ENCODE results near the gene ADCY6. TPM values are rescaled to one million over a fixed set of nuclear protein-coding genes. Genes with fewer than 3 reads are reported as not detected.

The ADCY6 gene
- polyA plus RNA-seq = 11.9 to 22.8 TPM (median 13.2 TPM) in 3 replicates
- polyA plus RNA-seq (2011; ENCODE audit: low read depth) = 3.7 TPM
- polyA plus RNA-seq (2011; cell fraction: cytosol; rRNA removed) = 6.5 and 8.2 TPM in 2 replicates
- 75.4 and 92.5 TPM in 2 replicates for polyA plus RNA-seq (2011; cell fraction: nucleus; rRNA removed)
- polyA plus RNA-seq (2012; ENCODE audit: low replicate concordance) = 10.8 and 11.2 TPM in 2 replicates
- 22.8 to 33.8 TPM (median 32.9 TPM) in 3 replicates for polyA minus RNA-seq
- 19.2 TPM for polyA minus RNA-seq (2011; cell fraction: cytosol; rRNA and poly(A)+ RNA removed)
- polyA minus RNA-seq (2011; cell fraction: nucleus; rRNA and poly(A)+ RNA removed) = 75.7 and 81.7 TPM in 2 replicates

DNA sequence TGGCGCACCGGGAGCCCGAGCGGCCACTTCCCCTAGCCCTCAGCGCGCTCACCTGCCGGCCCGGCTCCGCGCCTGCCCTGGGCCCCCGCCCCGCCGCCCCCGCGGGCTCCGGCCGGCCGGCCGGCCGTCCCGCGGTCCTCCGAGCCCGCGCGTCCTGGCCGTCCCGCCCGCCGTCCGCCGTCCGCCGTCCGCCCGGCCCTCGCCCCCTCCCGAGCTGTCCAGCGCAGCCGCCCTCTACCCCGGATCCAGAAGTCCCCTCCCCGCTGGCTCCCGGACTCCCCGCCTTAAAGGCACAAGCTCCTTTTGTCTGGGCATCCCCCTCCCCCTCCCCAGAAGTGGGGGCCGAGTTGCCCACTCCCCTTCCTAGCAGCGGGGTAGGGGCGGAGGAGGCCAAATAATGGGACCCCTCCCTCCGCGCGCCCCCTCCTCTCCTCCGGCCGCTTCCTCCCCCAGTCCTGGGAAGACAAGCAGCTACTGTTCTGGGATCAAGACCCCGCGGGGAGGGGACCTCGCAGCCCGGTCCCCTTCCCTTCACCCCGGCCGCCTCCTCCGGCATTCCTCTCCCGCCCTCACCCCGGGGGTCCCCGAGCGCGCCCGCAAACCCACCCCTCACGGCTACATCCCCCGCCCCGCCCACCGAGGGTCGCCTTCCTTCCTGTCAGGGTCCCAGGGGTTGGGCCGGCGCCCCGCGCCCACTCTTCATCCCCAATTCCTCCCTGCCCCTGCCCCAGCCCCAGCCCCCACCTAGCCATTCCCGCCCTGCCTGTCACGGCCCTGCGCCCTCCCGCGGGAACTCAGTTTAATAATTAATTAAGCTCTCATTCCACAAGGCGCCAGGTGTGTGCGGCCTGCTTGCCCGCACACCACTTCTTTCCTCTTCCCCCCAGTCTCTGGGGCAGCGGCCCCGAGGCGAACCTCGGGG lies at the start of gene ADCY6:
ADCY6 (minus strand) TSS at position 236 of the 922 bp plus-strand sequence. CDS start 5,655 bp downstream, outside the sequence.
- Histone ChIP-seq H3K4me2 (ENCODE audit: control insufficient read depth, extremely low read depth, insufficient read depth, low read depth, low read length) (peak within 1 kb of the TSS; percentile 88), H2AFZ (ENCODE audit: control insufficient read depth, low read length) (peak within 1 kb of the TSS; percentile 78), H4K20me1 (ENCODE audit: control insufficient read depth, extremely low read depth, insufficient read depth, low read length) (no peaks in the 10 kb centered on the region), H3K9me3 (ENCODE audit: control insufficient read depth, low read depth, low read length) (no peaks in the 10 kb centered on the region), H3K9me1 (ENCODE audit: control insufficient read depth, extremely low read depth, insufficient read depth, low read length) (no peaks in the 10 kb centered on the region), H3K36me3 (ENCODE audit: control insufficient read depth in 2 of 2, extremely low read depth in 1 of 2, insufficient read depth in 2 of 2, low read length in 2 of 2) (no peaks in the 10 kb centered on the region), H3K9ac (ENCODE audit: control insufficient read depth, extremely low read depth, insufficient read depth, low read length) (peak within 1 kb of the TSS; percentile 72), H3K27me3 (ENCODE audit: control insufficient read depth, extremely low read depth, insufficient read depth, low read length) (no peaks in the 10 kb centered on the region), H3K4me3 (ENCODE audit: control insufficient read depth in 2 of 3, extremely low read depth in 1 of 3, insufficient read depth in 2 of 3, low read depth in 1 of 3, low read length in 3 of 3) (peak within 1 kb of the TSS; percentile 71 to 88 (median 86)), H3K79me2 (ENCODE audit: control insufficient read depth, insufficient read depth, low read length) (peaks cover 6% of the 10 kb centered on the region), H3K27ac (ENCODE audit: control insufficient read depth, insufficient read depth, low read length) (peak within 1 kb of the TSS; percentile 56), H3K4me1 (ENCODE audit: control insufficient read depth, extremely low read depth, insufficient read depth, low read length) (peaks cover 13% of the 10 kb centered on the region)
- dilution Hi-C loops (cut with MboI; ENCODE audit: extremely low pct_ligation_motif_present, low sequenced_read_pairs) = no loop called here
- no peak for FAIRE-seq
- DNase-seq (ENCODE audit: low read depth, low spot score) = no peak
- TF ChIP-seq, protein P1, sequence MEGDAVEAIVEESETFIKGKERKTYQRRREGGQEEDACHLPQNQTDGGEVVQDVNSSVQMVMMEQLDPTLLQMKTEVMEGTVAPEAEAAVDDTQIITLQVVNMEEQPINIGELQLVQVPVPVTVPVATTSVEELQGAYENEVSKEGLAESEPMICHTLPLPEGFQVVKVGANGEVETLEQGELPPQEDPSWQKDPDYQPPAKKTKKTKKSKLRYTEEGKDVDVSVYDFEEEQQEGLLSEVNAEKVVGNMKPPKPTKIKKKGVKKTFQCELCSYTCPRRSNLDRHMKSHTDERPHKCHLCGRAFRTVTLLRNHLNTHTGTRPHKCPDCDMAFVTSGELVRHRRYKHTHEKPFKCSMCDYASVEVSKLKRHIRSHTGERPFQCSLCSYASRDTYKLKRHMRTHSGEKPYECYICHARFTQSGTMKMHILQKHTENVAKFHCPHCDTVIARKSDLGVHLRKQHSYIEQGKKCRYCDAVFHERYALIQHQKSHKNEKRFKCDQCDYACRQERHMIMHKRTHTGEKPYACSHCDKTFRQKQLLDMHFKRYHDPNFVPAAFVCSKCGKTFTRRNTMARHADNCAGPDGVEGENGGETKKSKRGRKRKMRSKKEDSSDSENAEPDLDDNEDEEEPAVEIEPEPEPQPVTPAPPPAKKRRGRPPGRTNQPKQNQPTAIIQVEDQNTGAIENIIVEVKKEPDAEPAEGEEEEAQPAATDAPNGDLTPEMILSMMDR (optimal IDR thresholded peaks at IDR 0.05 in 1 of 3, IDR thresholded peaks at IDR 0.05 in 1 of 3, conservative IDR thresholded peaks at IDR 0.05 in 1 of 3; ENCODE audit: extremely low read depth in 1 of 3, insufficient read depth in 2 of 3, low read length in 3 of 3) = peak in 1 of 3 experiments; percentile 20
- TF ChIP-seq EZH2 (IDR thresholded peaks at IDR 0.05; ENCODE audit: low read length) = no peak

- Histone ChIP-seq H3K4me2 (ENCODE audit: control insufficient read depth, extremely low read depth, insufficient read depth, low read depth, low read length) (no peak overlapping the region), H3K27me3 (ENCODE audit: control insufficient read depth, extremely low read depth, insufficient read depth, low read length) (no peaks in the 10 kb centered on the region), H3K36me3 (ENCODE audit: control insufficient read depth in 2 of 2, extremely low read depth in 1 of 2, insufficient read depth in 2 of 2, low read length in 2 of 2) (peaks cover 38 to 45% of the 10 kb centered on the region in 2 experiments), H3K4me1 (ENCODE audit: control insufficient read depth, extremely low read depth, insufficient read depth, low read length) (no peaks in the 10 kb centered on the region), H3K27ac (ENCODE audit: control insufficient read depth, insufficient read depth, low read length) (no peak overlapping the region), H3K9me1 (ENCODE audit: control insufficient read depth, extremely low read depth, insufficient read depth, low read length) (no peaks in the 10 kb centered on the region), H4K20me1 (ENCODE audit: control insufficient read depth, extremely low read depth, insufficient read depth, low read length) (no peaks in the 10 kb centered on the region), H3K4me3 (ENCODE audit: control insufficient read depth in 2 of 3, extremely low read depth in 1 of 3, insufficient read depth in 2 of 3, low read depth in 1 of 3, low read length in 3 of 3) (no peak overlapping the region), H3K79me2 (ENCODE audit: control insufficient read depth, insufficient read depth, low read length) (no peaks in the 10 kb centered on the region), H3K9me3 (ENCODE audit: control insufficient read depth, low read depth, low read length) (no peaks in the 10 kb centered on the region), H2AFZ (ENCODE audit: control insufficient read depth, low read length) (no peak overlapping the region), H3K9ac (ENCODE audit: control insufficient read depth, extremely low read depth, insufficient read depth, low read length) (no peak overlapping the region)
- no peak for DNase-seq (ENCODE audit: low read depth, low spot score)
- no peak for FAIRE-seq
- TF ChIP-seq EZH2 (IDR thresholded peaks at IDR 0.05; ENCODE audit: low read length) = no peak
- TF ChIP-seq, protein P1 (optimal IDR thresholded peaks at IDR 0.05 in 1 of 3, IDR thresholded peaks at IDR 0.05 in 1 of 3, conservative IDR thresholded peaks at IDR 0.05 in 1 of 3; ENCODE audit: extremely low read depth in 1 of 3, insufficient read depth in 2 of 3, low read length in 3 of 3) = no peak
- dilution Hi-C loops (cut with MboI; ENCODE audit: extremely low pct_ligation_motif_present, low sequenced_read_pairs) = no loop called here
These were observed 49.2 kb upstream of the ADCY6 start for GRCh38 chr12:48838048-48838447.

All from keratinocyte (primary cell).